Cardiac fibroblast (primary cell): ENCODE data around the gene TTLL4.

Source experiments
- DNase-seq, 2 donors: peaks; one replicate each; pipeline versions ENCODE4 v3.0.0 to v3.0.0-alpha.2; 2010; ENCODE audit warnings: low read depth in 2 of 2
- H3K4me3 ChIP-seq, 2 donors: replicated peaks in 1 of 2; 1 replicate in 1 of 2; 2 replicates in 1 of 2; pipeline ENCODE4 v1.5.1; 2011; ENCODE audit warnings: low read depth in 2 of 2, low read length in 2 of 2, mild to moderate bottlenecking in 2 of 2, moderate library complexity in 1 of 2
- TF ChIP-seq, protein P1 (sequence below): IDR thresholded peaks from one replicate; pipeline ENCODE4 v1.5.1; 2011; ENCODE audit warnings: low read depth, mild to moderate bottlenecking, low read length, inconsistent platforms

TTLL4 gene

DNA sequence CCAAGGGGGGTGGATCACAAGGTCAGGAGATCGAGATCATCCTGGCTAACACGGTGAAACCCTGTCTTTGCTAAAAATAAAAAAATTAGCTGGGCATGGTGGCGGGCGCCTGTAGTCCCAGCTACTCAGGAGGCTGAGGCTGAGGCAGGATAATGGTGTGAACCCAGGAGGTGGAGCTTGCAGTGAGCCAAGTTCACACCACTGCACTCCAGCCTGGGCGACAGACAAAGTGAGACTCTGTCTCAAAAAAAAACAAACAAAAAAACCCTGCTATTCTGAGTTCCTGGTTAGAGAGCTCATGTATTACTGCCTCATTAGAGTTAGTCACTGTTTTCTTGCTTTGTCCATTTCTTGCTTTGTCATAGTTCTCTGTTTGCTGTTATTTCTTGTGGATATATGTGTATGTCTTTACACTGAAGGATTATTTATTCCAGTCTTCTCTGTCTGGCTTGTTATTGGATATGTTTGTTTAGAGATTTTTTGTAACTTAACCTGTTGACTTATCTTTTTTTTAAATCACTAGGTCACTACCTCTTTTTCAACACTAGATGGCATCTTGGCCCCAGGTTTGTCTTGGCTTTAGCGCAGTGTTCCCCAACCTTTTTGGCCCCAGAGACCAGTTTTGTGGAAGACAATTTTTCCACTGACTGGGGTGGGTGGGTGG, 17.0 kb downstream of the TTLL4 start:
- TF ChIP-seq, protein P1, sequence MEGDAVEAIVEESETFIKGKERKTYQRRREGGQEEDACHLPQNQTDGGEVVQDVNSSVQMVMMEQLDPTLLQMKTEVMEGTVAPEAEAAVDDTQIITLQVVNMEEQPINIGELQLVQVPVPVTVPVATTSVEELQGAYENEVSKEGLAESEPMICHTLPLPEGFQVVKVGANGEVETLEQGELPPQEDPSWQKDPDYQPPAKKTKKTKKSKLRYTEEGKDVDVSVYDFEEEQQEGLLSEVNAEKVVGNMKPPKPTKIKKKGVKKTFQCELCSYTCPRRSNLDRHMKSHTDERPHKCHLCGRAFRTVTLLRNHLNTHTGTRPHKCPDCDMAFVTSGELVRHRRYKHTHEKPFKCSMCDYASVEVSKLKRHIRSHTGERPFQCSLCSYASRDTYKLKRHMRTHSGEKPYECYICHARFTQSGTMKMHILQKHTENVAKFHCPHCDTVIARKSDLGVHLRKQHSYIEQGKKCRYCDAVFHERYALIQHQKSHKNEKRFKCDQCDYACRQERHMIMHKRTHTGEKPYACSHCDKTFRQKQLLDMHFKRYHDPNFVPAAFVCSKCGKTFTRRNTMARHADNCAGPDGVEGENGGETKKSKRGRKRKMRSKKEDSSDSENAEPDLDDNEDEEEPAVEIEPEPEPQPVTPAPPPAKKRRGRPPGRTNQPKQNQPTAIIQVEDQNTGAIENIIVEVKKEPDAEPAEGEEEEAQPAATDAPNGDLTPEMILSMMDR: peak; percentile 52
- DNase-seq: peak in 1 of 2 donors; percentile 67
- no peak overlapping the region for H3K4me3 ChIP-seq

DNA sequence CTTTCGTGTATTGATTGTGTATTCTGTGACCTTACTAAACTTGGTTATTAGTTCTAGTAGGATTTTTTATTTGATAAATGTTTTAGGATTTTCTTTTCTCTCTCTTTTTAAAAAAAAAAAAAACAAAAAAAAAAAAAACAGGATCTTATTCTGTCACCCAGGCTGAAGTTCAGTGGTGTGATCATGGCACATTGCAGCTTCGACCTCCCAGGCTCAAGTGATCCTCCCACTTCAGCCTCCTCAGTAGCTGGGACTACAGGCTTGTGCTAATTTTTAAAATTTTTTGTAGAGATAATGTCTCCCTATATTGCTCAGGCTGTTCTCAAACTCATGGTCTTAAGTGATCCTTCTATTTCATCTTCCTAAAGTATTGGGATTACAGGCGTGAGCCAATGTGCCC, 19.0 kb downstream of the TTLL4 start:
- TF ChIP-seq, protein P1: no peak
- no peak for DNase-seq
- no peak overlapping the region for H3K4me3 ChIP-seq

DNA sequence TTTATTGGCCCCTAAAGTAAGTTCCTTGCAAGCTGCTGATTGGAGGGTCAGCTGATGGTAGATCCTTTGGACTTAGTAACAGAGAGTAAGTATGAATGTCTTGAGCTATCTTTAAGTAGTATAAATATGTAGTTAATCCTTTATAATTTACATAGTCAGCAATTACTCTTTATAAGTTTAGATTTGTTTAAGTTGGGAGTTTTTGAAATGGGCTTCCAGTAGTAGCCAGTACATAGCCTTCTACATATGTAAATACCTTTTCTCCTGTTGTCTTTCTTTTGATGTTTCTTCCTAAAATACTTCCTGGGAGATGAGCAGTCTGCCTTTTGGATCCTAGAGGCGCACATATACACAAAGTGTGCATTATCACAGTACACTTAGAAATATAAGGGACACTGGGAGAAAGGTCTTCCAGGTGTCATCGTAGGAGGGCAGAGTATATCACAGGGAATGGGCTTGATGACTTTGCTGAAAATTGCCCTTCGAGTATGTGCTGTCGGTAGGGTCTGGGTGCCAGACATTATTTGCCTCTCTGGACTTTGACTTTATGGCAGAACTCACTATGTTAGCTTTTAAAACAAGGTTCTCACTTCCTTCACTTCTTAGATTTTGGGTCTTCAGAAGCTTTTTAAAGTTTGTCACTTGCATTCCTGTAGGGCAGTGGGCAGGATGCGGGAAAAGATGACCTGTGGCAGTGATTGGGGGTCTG, 21.6 kb downstream of the TTLL4 start:
- TF ChIP-seq, protein P1: no peak
- no peak overlapping the region for H3K4me3 ChIP-seq
- no peak for DNase-seq

DNA sequence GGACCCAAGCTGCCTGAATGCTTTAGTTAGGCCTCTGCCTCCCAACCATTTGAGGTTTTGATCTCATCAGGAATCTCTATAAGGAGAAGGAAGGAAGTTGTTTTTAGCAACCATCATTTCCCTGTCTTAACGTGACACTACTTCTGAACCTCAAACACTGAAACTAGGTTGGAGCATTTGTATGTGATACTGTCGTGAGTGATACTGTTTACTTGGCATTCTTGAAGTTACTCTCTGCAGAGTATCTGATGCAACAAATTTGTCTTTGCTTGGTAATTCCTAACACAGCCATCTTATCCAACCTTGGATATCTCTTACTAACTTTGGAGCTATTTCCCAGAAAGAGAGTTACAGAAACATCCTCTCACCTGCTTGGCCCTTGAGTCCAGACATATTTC, 22.1 kb downstream of the TTLL4 start:
- H3K4me3 ChIP-seq: no peak overlapping the region
- TF ChIP-seq, protein P1: no peak
- DNase-seq: peak in 1 of 2 donors; percentile 27

DNA sequence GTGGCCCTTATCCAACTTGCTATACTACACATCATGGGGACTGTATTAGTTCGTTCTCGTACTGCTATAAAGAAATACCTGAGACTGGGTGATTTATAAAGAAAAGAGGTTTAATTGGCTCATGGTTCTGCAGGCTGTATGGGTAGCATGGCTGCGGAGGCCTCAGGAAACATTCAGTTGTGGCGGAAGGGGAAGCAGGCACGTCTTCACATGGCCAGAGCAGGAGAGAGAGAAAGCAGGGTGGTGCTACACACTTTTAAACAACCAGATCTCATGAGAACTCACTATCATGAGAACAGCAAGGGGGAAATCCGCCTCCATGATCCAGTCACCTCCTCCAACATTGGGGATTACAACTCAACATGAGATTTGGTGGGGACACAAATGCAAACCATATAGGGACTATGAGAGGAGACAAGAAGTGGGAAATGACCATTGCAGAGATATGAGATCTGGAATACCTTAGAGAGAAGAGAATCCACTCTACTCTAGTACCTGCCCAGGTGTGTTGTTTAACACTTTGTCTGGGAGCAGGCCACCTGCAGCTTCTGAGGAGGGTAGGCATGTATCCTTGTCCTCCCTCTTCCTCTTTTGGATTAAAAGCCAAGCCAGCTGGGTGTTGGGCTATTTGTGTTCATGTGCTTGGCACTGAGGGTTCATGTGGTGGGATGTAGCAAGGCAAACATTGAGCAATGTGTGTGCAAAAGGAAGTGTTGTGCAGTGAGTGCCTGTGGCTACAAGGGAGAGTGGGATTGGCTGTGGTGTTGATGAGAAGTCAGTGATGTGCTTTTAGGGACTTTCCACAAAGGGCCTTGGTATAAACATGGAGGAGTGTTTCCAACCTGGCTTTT, 22.8 kb downstream of the TTLL4 start:
- DNase-seq: peak; percentile 84 to 95
- H3K4me3 ChIP-seq: no peak overlapping the region
- TF ChIP-seq, protein P1: no peak

DNA sequence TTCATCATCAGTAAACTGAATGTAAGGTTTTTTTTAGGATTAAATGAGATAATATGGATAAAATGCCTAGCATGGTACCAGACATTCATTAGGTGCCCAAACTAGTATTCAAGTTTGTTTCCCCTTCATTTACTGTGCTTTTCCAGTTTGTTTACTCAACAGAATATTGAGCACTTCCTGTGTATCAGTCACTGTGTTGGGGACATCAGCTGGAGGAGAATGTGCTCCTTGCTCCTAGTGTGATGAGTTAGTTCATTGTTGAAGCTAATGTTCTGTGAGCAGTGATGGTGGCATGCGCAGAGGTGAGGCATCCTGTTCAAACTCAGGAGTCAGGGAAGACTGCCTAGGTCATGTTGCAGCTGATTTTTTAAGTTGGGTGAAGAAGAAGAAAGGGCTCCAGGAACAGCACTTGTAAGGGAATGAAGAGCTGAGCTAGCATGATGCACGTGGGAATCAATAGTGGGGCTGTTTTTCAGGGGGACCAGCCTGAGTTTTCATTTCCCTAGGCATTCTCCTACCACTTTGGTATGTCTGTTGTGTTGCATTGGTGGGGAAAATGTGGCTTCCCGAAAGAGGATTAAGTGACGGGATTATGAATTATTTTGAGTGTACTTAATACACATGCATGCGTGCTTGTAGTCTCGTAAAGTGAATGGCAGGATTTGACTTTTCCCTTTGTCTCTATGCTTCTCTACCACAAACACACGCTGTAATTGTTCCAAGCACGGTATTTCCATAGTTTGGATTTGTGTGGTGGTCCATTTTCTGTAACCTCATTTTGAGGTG, 23.7 kb downstream of the TTLL4 start:
- DNase-seq: peak in 1 of 2 donors; percentile 43
- no peak overlapping the region for H3K4me3 ChIP-seq
- TF ChIP-seq, protein P1: no peak
